Fibroblast of lung (primary cell): ENCODE measurements around the gene MRAS. TPM values are rescaled to one million over a fixed set of nuclear protein-coding genes. Genes with fewer than 3 reads are reported as not detected.

Source experiments
- DNase-seq, 2 donors: peaks; one replicate each; pipeline versions ENCODE4 v3.0.0 to v3.0.0-alpha.2; 2010; ENCODE audit warnings: low read depth in 2 of 2
- H2AFZ ChIP-seq: 2 replicates; pipeline ENCODE4 v1.5.1; 2012; ENCODE audit warnings: low read length, control low read depth, inconsistent platforms
- H3K27ac ChIP-seq: 2 replicates; pipeline ENCODE4 v1.5.1; 2011; ENCODE audit warnings: low read length, control low read depth; ENCODE audit not compliant: insufficient read depth
- H3K27me3 ChIP-seq: 2 replicates; pipeline ENCODE4 v1.5.1; 2011; ENCODE audit warnings: mild to moderate bottlenecking, low read length; ENCODE audit not compliant: control insufficient read depth, insufficient read depth
- H3K36me3 ChIP-seq: 2 replicates; pipeline ENCODE4 v1.5.1; 2011; ENCODE audit warnings: low read length; ENCODE audit not compliant: control insufficient read depth, insufficient read depth
- H3K4me1 ChIP-seq: 2 replicates; pipeline ENCODE4 v1.5.1; 2011; ENCODE audit warnings: low read length; ENCODE audit not compliant: control insufficient read depth, insufficient read depth; ENCODE audit errors: extremely low read depth
- H3K4me2 ChIP-seq: 2 replicates; pipeline ENCODE4 v1.5.1; 2011; ENCODE audit warnings: low read length, control low read depth; ENCODE audit not compliant: insufficient read depth; ENCODE audit errors: extremely low read depth
- H3K4me3 ChIP-seq, 4 experiments: fragments of 200-600 bp in 1 of 4; sonication (generic) in 1 of 4; replicated peaks in 1 of 4; 2 replicates each; pipeline ENCODE4 v1.5.1; 2011 to 2016; ENCODE audit warnings: low read length in 4 of 4, low read depth in 3 of 4, mild to moderate bottlenecking in 3 of 4, control low read depth in 2 of 4, inconsistent platforms in 1 of 4, mixed read lengths in 1 of 4; ENCODE audit not compliant: insufficient read depth in 1 of 4; ENCODE audit errors: control extremely low read depth in 1 of 4
- H3K79me2 ChIP-seq: 2 replicates; pipeline ENCODE4 v1.5.1; 2012; ENCODE audit warnings: mild to moderate bottlenecking, low read length, inconsistent platforms; ENCODE audit not compliant: control insufficient read depth, insufficient read depth
- H3K9ac ChIP-seq: 2 replicates; pipeline ENCODE4 v1.5.1; 2011; ENCODE audit warnings: mild to moderate bottlenecking, low read length, control low read depth; ENCODE audit not compliant: insufficient read depth
- H3K9me3 ChIP-seq: 2 replicates; pipeline ENCODE4 v1.5.1; 2012; ENCODE audit warnings: low read depth, low read length; ENCODE audit not compliant: control insufficient read depth, insufficient read depth
- H4K20me1 ChIP-seq: 2 replicates; pipeline ENCODE4 v1.5.1; 2011; ENCODE audit warnings: low read length; ENCODE audit not compliant: control insufficient read depth, insufficient read depth; ENCODE audit errors: extremely low read depth
- CTCF ChIP-seq, 2 donors: IDR thresholded peaks in 1 of 2; conservative IDR thresholded peaks in 1 of 2; 1 replicate in 1 of 2; 2 replicates in 1 of 2; pipeline ENCODE4 v1.5.1; 2011 to 2012; ENCODE audit warnings: low read length in 2 of 2, control low read depth in 1 of 2, inconsistent platforms in 1 of 2, low read depth in 1 of 2, mild to moderate bottlenecking in 1 of 2
- EZH2 ChIP-seq: IDR thresholded peaks from 2 replicates; pipeline ENCODE4 v1.5.1; 2012; ENCODE audit warnings: low read length, control low read depth, mild to moderate bottlenecking; ENCODE audit errors: missing control alignments
- polyA plus RNA-seq, 2 donors: library from polyadenylated mRNA; depleted of rRNA in 1 of 2; stranded (reverse) in 1 of 2; unstranded in 1 of 2; fragments of >200 nt; gene quantifications; 2 replicates each; pipeline ENCODE4 v1.2.1, GENCODE V29; 2011 to 2012; ENCODE audit warnings: missing spikeins in 1 of 2
- total RNA-seq: library from RNA; depleted of rRNA; stranded (reverse); fragments of >200 nt; gene quantifications from 2 replicates; pipeline ENCODE4 v1.2.1, GENCODE V29; 2014

Gene MRAS
- total and polyA plus RNA-seq, 2 donors (not counting 1 experiment from before 2014, with no cell fraction given) = 35.3 to 73.0 TPM

- H3K4me2 ChIP-seq = no peak overlapping the region
- no peak overlapping the region for H3K27ac ChIP-seq
- H3K27me3 ChIP-seq = no peaks in the 10 kb centered on the region
- H3K36me3 ChIP-seq = no peaks in the 10 kb centered on the region
- H3K9me3 ChIP-seq = no peaks in the 10 kb centered on the region
- no peak overlapping the region for H3K9ac ChIP-seq
- DNase-seq = no peak
- H2AFZ ChIP-seq = no peak overlapping the region
- no peaks in the 10 kb centered on the region for H4K20me1 ChIP-seq
- no peaks in the 10 kb centered on the region for H3K79me2 ChIP-seq
- no peak overlapping the region for H3K4me3 ChIP-seq
- H3K4me1 ChIP-seq = no peaks in the 10 kb centered on the region
- TF ChIP-seq CTCF (conservative IDR thresholded peaks at IDR 0.05 in 1 of 2, IDR thresholded peaks at IDR 0.05 in 1 of 2; ENCODE audit: low read depth in 1 of 2, low read length in 2 of 2) (no peak), EZH2 (no peak)
These were observed 21.9 kb downstream of the MRAS start for GRCh38 chr3:138370321-138370720.

GRCh38 chr3:138371070-138371965 is 22.9 kb downstream of the MRAS start:
- H3K36me3 ChIP-seq = no peaks in the 10 kb centered on the region
- no peak overlapping the region for H2AFZ ChIP-seq
- no peak overlapping the region for H3K4me2 ChIP-seq
- no peak overlapping the region for H3K9ac ChIP-seq
- no peak for TF ChIP-seq CTCF (conservative IDR thresholded peaks at IDR 0.05 in 1 of 2, IDR thresholded peaks at IDR 0.05 in 1 of 2; ENCODE audit: low read depth in 1 of 2, low read length in 2 of 2)
- TF ChIP-seq EZH2 = no peak
- no peak for DNase-seq
- no peaks in the 10 kb centered on the region for H3K9me3 ChIP-seq
- no peak overlapping the region for H3K27ac ChIP-seq
- H3K4me3 ChIP-seq = no peak overlapping the region
- H3K27me3 ChIP-seq = no peaks in the 10 kb centered on the region
- no peaks in the 10 kb centered on the region for H3K79me2 ChIP-seq
- no peaks in the 10 kb centered on the region for H3K4me1 ChIP-seq
- no peaks in the 10 kb centered on the region for H4K20me1 ChIP-seq

GRCh38 chr3:138373087-138373735 is 24.8 kb downstream of the MRAS start:
- no peaks in the 10 kb centered on the region for H3K27me3 ChIP-seq
- no peaks in the 10 kb centered on the region for H3K4me1 ChIP-seq
- H3K79me2 ChIP-seq = no peaks in the 10 kb centered on the region
- no peak overlapping the region for H3K27ac ChIP-seq
- no peak overlapping the region for H2AFZ ChIP-seq
- H3K4me2 ChIP-seq = no peak overlapping the region
- no peak overlapping the region for H3K9ac ChIP-seq
- no peaks in the 10 kb centered on the region for H3K36me3 ChIP-seq
- no peak for TF ChIP-seq EZH2
- TF ChIP-seq CTCF (conservative IDR thresholded peaks at IDR 0.05 in 1 of 2, IDR thresholded peaks at IDR 0.05 in 1 of 2; ENCODE audit: low read depth in 1 of 2, low read length in 2 of 2) = no peak
- no peak overlapping the region for H3K4me3 ChIP-seq
- no peak for DNase-seq
- H4K20me1 ChIP-seq = no peaks in the 10 kb centered on the region
- no peaks in the 10 kb centered on the region for H3K9me3 ChIP-seq
